HepG2 (cell line): ENCODE measurements around the gene LHFPL6. TPM values are rescaled to one million over a fixed set of nuclear protein-coding genes. Genes with fewer than 3 reads are reported as not detected.

Experiments
- ATAC-seq: fragments of 200-7000 bp; cut with Tn5 transposase; 3 replicates; pipeline ENCODE4 v1.9.1; 2020; ENCODE audit warnings: mild to moderate bottlenecking, moderate library complexity
- BruUV-seq: library from RNA; stranded (reverse); fragments of 400-500 nt; replicated peaks from 2 replicates; lab custom pipeline; 2021; lab: Mats Ljungman, UMichigan
- CTCF ChIA-PET: fragments of 300-600 bp; formaldehyde crosslinking; extraction: SDS; loops from one replicate; lab custom pipeline; 2021; ENCODE audit warnings: low total read pairs, inconsistent platforms, low intra/inter-chr PET ratio; lab: Yijun Ruan, JAX
- POLR2A ChIA-PET: fragments of 350-600 bp; sonication (Branson Sonifier 250); formaldehyde crosslinking; loops from one replicate; lab custom pipeline; 2020; ENCODE audit warnings: antibody characterized with exemption, inconsistent platforms; lab: Yijun Ruan, JAX
- DNase-seq: peaks from one replicate; pipeline ENCODE4 v3.0.0-alpha.2; 2015; ENCODE audit warnings: low spot score
- FAIRE-seq: peaks from 3 replicates; lab custom pipeline; 2011; peaks lifted over from hg19 to GRCh38; lab: Jason Lieb, UNC
- H2AFZ ChIP-seq: one replicate; pipeline ENCODE4 v1.6.1; 2011; ENCODE audit warnings: low read length, inconsistent platforms
- H3K27ac ChIP-seq: fragments of 300-600 bp; 3 replicates; pipeline ENCODE4 v1.8.0; 2011; ENCODE audit warnings: mixed run types, mild to moderate bottlenecking, mixed read lengths, low read length, inconsistent platforms; ENCODE audit not compliant: insufficient read depth; ENCODE audit errors: extremely low read length
- H3K27me3 ChIP-seq, 2 experiments: fragments of 200-600 bp in 1 of 2; 2 replicates in 1 of 2; 3 replicates in 1 of 2; pipeline versions ENCODE4 v1.6.0 to v1.8.0; 2011; ENCODE audit warnings: low read length in 2 of 2, mild to moderate bottlenecking in 2 of 2, moderate library complexity in 2 of 2, inconsistent platforms in 1 of 2; ENCODE audit not compliant: insufficient read depth in 2 of 2, control insufficient read depth in 1 of 2
- H3K36me3 ChIP-seq, 2 experiments: fragments of 200-600 bp in 1 of 2; replicated peaks in 1 of 2; 2 replicates in 1 of 2; 3 replicates in 1 of 2; pipeline versions ENCODE4 v1.5.1 to v1.8.0; 2011; ENCODE audit warnings: low read length in 2 of 2, inconsistent platforms in 1 of 2; ENCODE audit not compliant: insufficient read depth in 2 of 2, control insufficient read depth in 1 of 2
- H3K4me1 ChIP-seq: 2 replicates; pipeline ENCODE4 v1.5.1; 2012; ENCODE audit warnings: low read length, inconsistent platforms; ENCODE audit not compliant: insufficient read depth
- H3K4me2 ChIP-seq: 2 replicates; pipeline ENCODE4 v1.6.0; 2011; ENCODE audit warnings: low read depth, low read length, inconsistent platforms
- H3K4me3 ChIP-seq, 3 experiments: fragments of 200-600 bp in 1 of 3; sonication (generic), shearing (Covaris generic) in 1 of 3; replicated peaks in 1 of 3; 2 replicates each; pipeline ENCODE4 v1.5.1; 2011 to 2016; ENCODE audit warnings: low read length in 3 of 3, inconsistent platforms in 2 of 3, low read depth in 2 of 3, mild to moderate bottlenecking in 2 of 3, control low read depth in 1 of 3, mixed read lengths in 1 of 3; ENCODE audit not compliant: insufficient read depth in 1 of 3
- H3K79me2 ChIP-seq: one replicate; pipeline ENCODE4 v1.6.1; 2011; ENCODE audit warnings: low read length, inconsistent platforms; ENCODE audit not compliant: insufficient read depth
- H3K9ac ChIP-seq: 2 replicates; pipeline ENCODE4 v1.6.0; 2011; ENCODE audit warnings: mild to moderate bottlenecking, low read depth, low read length, inconsistent platforms; ENCODE audit not compliant: insufficient read depth
- H3K9me3 ChIP-seq: 2 replicates; pipeline ENCODE4 v1.5.1; 2012; ENCODE audit warnings: mild to moderate bottlenecking, low read length
- H4K20me1 ChIP-seq: 2 replicates; pipeline ENCODE4 v1.6.0; 2011; ENCODE audit warnings: inconsistent platforms, mild to moderate bottlenecking, low read length, moderate library complexity; ENCODE audit not compliant: insufficient read depth
- ARHGAP35 ChIP-seq: sonication (generic); formaldehyde crosslinking; IDR thresholded peaks from 2 replicates; pipeline ENCODE4 v1.9.0; 2022; ENCODE audit warnings: mild to moderate bottlenecking, inconsistent platforms, moderate library complexity, missing genetic modification reagents, borderline replicate concordance
- DMAP1 ChIP-seq: IDR thresholded peaks from 2 replicates; pipeline ENCODE4 v1.6.1; 2016
- ELF4 ChIP-seq: sonication (generic); formaldehyde crosslinking; IDR thresholded peaks from 2 replicates; pipeline ENCODE4 v1.5.0; 2020; ENCODE audit warnings: missing genetic modification reagents, mild to moderate bottlenecking, moderate library complexity, borderline replicate concordance
- GTF2F1 ChIP-seq: fragments of 150-350 bp; IDR thresholded peaks from 2 replicates; pipeline ENCODE4 v1.6.1; 2014; ENCODE audit warnings: low read length
- JUN ChIP-seq: sonication (generic); formaldehyde crosslinking; IDR thresholded peaks from 2 replicates; pipeline ENCODE4 v1.4.0; 2020; ENCODE audit warnings: mild to moderate bottlenecking, missing genetic modification reagents
- PRPF4 ChIP-seq: fragments of 200-400 bp; formaldehyde crosslinking; IDR thresholded peaks from 2 replicates; pipeline ENCODE4 v1.6.1; 2016; ENCODE audit warnings: low read length, low read depth; ENCODE audit not compliant: poor library complexity, severe bottlenecking
- PTBP1 ChIP-seq: fragments of 200-400 bp; formaldehyde crosslinking; IDR thresholded peaks from 2 replicates; pipeline ENCODE4 v1.6.1; 2018; ENCODE audit warnings: low read length, low read depth; ENCODE audit not compliant: poor library complexity, severe bottlenecking
- RFXAP ChIP-seq: sonication (generic); formaldehyde crosslinking; IDR thresholded peaks from 2 replicates; pipeline ENCODE4 v1.4.0; 2020; ENCODE audit warnings: missing genetic modification reagents, borderline replicate concordance
- SOX5 ChIP-seq: IDR thresholded peaks from 2 replicates; pipeline ENCODE4 v1.6.1; 2016; ENCODE audit warnings: borderline replicate concordance
- SRF ChIP-seq: IDR thresholded peaks from 2 replicates; pipeline ENCODE4 v1.6.1; 2011; ENCODE audit warnings: mild to moderate bottlenecking, low read depth, low read length, moderate library complexity
- TBP ChIP-seq: sonication (generic); formaldehyde crosslinking; IDR thresholded peaks from 2 replicates; pipeline ENCODE4 v1.5.0; 2020; ENCODE audit warnings: missing genetic modification reagents
- ZFP36L1 ChIP-seq: sonication (generic); formaldehyde crosslinking; IDR thresholded peaks from 2 replicates; pipeline ENCODE4 v1.8.0; 2022; ENCODE audit warnings: mild to moderate bottlenecking, missing genetic modification reagents, moderate library complexity
- ZFY ChIP-seq: sonication (generic); formaldehyde crosslinking; IDR thresholded peaks from 2 replicates; pipeline ENCODE4 v1.4.0; 2020; ENCODE audit warnings: missing genetic modification reagents
- ZNF225 ChIP-seq: sonication (generic); formaldehyde crosslinking; IDR thresholded peaks from 2 replicates; pipeline ENCODE4 v1.4.0; 2020; ENCODE audit warnings: mild to moderate bottlenecking, missing genetic modification reagents
- ZNF232 ChIP-seq: sonication (generic); formaldehyde crosslinking; IDR thresholded peaks from 2 replicates; pipeline ENCODE4 v1.4.0; 2020; ENCODE audit warnings: missing genetic modification reagents, borderline replicate concordance
- ZNF354B ChIP-seq: sonication (generic); formaldehyde crosslinking; IDR thresholded peaks from 2 replicates; pipeline ENCODE4 v1.8.0; 2022; ENCODE audit warnings: mild to moderate bottlenecking, missing genetic modification reagents
- ZNF670 ChIP-seq: sonication (generic); formaldehyde crosslinking; IDR thresholded peaks from 2 replicates; pipeline ENCODE4 v1.8.0; 2022; ENCODE audit warnings: mild to moderate bottlenecking, missing genetic modification reagents, borderline replicate concordance
- ZNF674 ChIP-seq: sonication (generic); formaldehyde crosslinking; IDR thresholded peaks from 2 replicates; pipeline ENCODE4 v1.5.0; 2020; ENCODE audit warnings: low read depth, mild to moderate bottlenecking, missing genetic modification reagents
- ZNF788 ChIP-seq: sonication (generic); formaldehyde crosslinking; IDR thresholded peaks from 2 replicates; pipeline ENCODE4 v1.5.0; 2020; ENCODE audit warnings: mild to moderate bottlenecking, missing genetic modification reagents, borderline replicate concordance
- WGBS: methylation state at CpG from one replicate; pipeline ENCODE4 v1.1.6; 2017; ENCODE audit warnings: low lambda C conversion rate; 5-methylcytosine and 5-hydroxymethylcytosine counted together
- in situ Hi-C: cut with HindIII; loops from 2 replicates; pipeline ENCODE4 v1.10.0; 2017; ENCODE audit warnings: low pct_unique_long_range_greater_than_20kb; ENCODE audit not compliant: extremely low pct_ligation_motif_present
- intact Hi-C: fragments of 100-400 bp; cut with micrococcal nuclease; formaldehyde crosslinking; loops from one replicate; pipeline ENCODE4 v1.10.0; 2022; ENCODE audit not compliant: unreplicated experiment
- polyA plus RNA-seq, 8 experiments: library from polyadenylated mRNA; depleted of rRNA in 3 of 8; stranded (reverse) in 7 of 8; unstranded in 1 of 8; fragments of >200 nt; fragmentation: Illumina TruSeq in 4 of 8; extraction: Trizol in 4 of 8; gene quantifications; 2 replicates each; pipeline versions ENCODE4 v1.2.1 to v1.2.3, GENCODE V29; 2011 to 2016; ENCODE audit warnings: low read depth in 4 of 8, missing spikeins in 1 of 8, mixed read lengths in 1 of 8; ENCODE audit not compliant: insufficient read depth in 1 of 8
- total RNA-seq, 5 experiments: library from RNA; depleted of rRNA; stranded (reverse); fragments of >200 nt; fragmentation: Illumina TruSeq; extraction: Trizol; gene quantifications; 2 replicates each; pipeline ENCODE4 v1.2.3, GENCODE V29; 2016; ENCODE audit warnings: low read depth in 1 of 5
- TF ChIP-seq, protein P1 (sequence below): sonication (generic); formaldehyde crosslinking; IDR thresholded peaks from 2 replicates; pipeline ENCODE4 v1.8.1; 2023; ENCODE audit warnings: missing genetic modification reagents, inconsistent platforms, borderline replicate concordance

Gene LHFPL6
- total and polyA plus RNA-seq, 2 of the 13 experiments (the other 11 are each of a cell fraction or from before 2014, with no cell fraction given), result not detected

DNA sequence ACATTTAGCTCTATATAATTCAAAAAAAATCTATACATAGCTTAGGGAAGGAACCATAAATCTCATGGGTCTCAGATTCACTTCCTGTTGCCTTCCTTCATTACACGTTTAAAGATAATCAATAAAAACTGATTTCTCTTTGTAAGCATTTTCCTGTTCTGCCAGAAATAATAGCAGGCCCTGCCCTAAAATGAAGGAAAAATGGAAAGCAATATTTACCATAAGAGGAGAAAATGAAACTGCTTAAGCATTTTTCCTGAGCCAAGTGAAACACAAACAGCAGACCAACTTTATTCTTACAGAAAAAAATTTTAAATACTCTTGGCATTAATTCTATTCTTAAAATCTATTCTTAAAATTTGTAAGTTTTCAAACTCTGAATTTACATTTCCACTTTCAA lies 4.0 kb downstream of the LHFPL6 start:
- no peak overlapping the region for H2AFZ ChIP-seq
- ChIA-PET CTCF (no interaction called here), POLR2A (no interaction called here)
- no peaks in the 10 kb centered on the region for H3K79me2 ChIP-seq
- WGBS, result 37% methylated on average over 1 of the region's 1 CpG
- intact Hi-C loops, result no loop called here
- no peak overlapping the region for H3K4me3 ChIP-seq
- no peak for TF ChIP-seq JUN
- no peak for TF ChIP-seq ZNF788
- TF ChIP-seq ZNF354B (CRISPR knock-in tag), result no peak
- no peak for TF ChIP-seq ZNF225 (CRISPR knock-in tag)
- TF ChIP-seq TBP (CRISPR knock-in tag), result no peak
- TF ChIP-seq ZNF232 (CRISPR knock-in tag), result no peak
- no peak for TF ChIP-seq DMAP1
- TF ChIP-seq SRF, result no peak
- no peak for TF ChIP-seq RFXAP (CRISPR knock-in tag)
- TF ChIP-seq PTBP1, result no peak
- no peak for TF ChIP-seq SOX5
- no peak for TF ChIP-seq ZFP36L1 (CRISPR knock-in tag)
- no peak for TF ChIP-seq ARHGAP35 (CRISPR knock-in tag)
- TF ChIP-seq GTF2F1, result no peak
- TF ChIP-seq, protein P1, sequence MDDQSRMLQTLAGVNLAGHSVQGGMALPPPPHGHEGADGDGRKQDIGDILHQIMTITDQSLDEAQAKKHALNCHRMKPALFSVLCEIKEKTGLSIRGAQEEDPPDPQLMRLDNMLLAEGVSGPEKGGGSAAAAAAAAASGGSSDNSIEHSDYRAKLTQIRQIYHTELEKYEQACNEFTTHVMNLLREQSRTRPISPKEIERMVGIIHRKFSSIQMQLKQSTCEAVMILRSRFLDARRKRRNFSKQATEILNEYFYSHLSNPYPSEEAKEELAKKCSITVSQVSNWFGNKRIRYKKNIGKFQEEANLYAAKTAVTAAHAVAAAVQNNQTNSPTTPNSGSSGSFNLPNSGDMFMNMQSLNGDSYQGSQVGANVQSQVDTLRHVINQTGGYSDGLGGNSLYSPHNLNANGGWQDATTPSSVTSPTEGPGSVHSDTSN (CRISPR knock-in tag), result no peak
- no peak for TF ChIP-seq ZFY (CRISPR knock-in tag)
- no peak for TF ChIP-seq PRPF4
- no peak for TF ChIP-seq ZNF670
- no peak for TF ChIP-seq ELF4 (CRISPR knock-in tag)
- TF ChIP-seq ZNF674, result no peak
- no peak for ATAC-seq
- H3K27me3 ChIP-seq, result peaks cover 4 to 38% of the 10 kb centered on the region in 2 experiments; a peak in 4 of 5 replicates
- BruUV-seq, result no TSS peak
- in situ Hi-C loops, result no loop called here
- H3K4me1 ChIP-seq, result peaks cover 6% of the 10 kb centered on the region
- H3K4me2 ChIP-seq, result no peak overlapping the region
- H3K27ac ChIP-seq, result no peak overlapping the region
- DNase-seq, result no peak
- H4K20me1 ChIP-seq, result no peaks in the 10 kb centered on the region
- H3K9ac ChIP-seq, result no peak overlapping the region
- no peaks in the 10 kb centered on the region for H3K9me3 ChIP-seq
- FAIRE-seq, result no peak
- H3K36me3 ChIP-seq, result no peaks in the 10 kb centered on the region
